DND-41 (cell line): ENCODE results near the gene CPZ.

Source experiments
- ATAC-seq: fragments of 200-7000 bp; cut with Tn5 transposase; 3 replicates; pipeline ENCODE4 v1.9.1; 2021; ENCODE audit warnings: low read depth; ENCODE audit not compliant: insufficient read depth
- DNase-seq: peaks from one replicate; pipeline ENCODE4 v3.0.0-alpha.2; 2020
- H2AFZ ChIP-seq: 2 replicates; pipeline ENCODE4 v1.6.0; 2012; ENCODE audit warnings: low read depth, low read length
- H3K27ac ChIP-seq: 2 replicates; pipeline ENCODE4 v1.5.1; 2012; ENCODE audit warnings: low read length, inconsistent platforms
- H3K27me3 ChIP-seq: fragments of 200-600 bp; sonication (generic); 2 replicates; pipeline ENCODE4 v1.6.0; 2012; ENCODE audit warnings: low read length, mild to moderate bottlenecking, inconsistent platforms; ENCODE audit not compliant: insufficient read depth, poor library complexity
- H3K36me3 ChIP-seq: 2 replicates; pipeline ENCODE4 v1.5.1; 2012; ENCODE audit warnings: low read length, inconsistent platforms; ENCODE audit not compliant: insufficient read depth
- H3K4me1 ChIP-seq: 2 replicates; pipeline ENCODE4 v1.5.1; 2012; ENCODE audit warnings: mild to moderate bottlenecking, low read length; ENCODE audit not compliant: insufficient read depth
- H3K4me2 ChIP-seq: 2 replicates; pipeline ENCODE4 v1.6.0; 2012; ENCODE audit warnings: mild to moderate bottlenecking, moderate library complexity, low read length, inconsistent platforms; ENCODE audit not compliant: insufficient read depth
- H3K4me3 ChIP-seq, 2 experiments: fragments of 200-600 bp in 1 of 2; shearing (Covaris generic) in 1 of 2; 2 replicates each; pipeline ENCODE4 v1.5.1; 2012 to 2016; ENCODE audit warnings: inconsistent platforms in 2 of 2, low read length in 2 of 2, mild to moderate bottlenecking in 2 of 2, low read depth in 1 of 2, moderate library complexity in 1 of 2
- H3K79me2 ChIP-seq: 2 replicates; pipeline ENCODE4 v1.6.0; 2012; ENCODE audit warnings: low read length, inconsistent platforms; ENCODE audit not compliant: insufficient read depth
- H3K9ac ChIP-seq: 2 replicates; pipeline ENCODE4 v1.6.0; 2012; ENCODE audit warnings: low read depth, mild to moderate bottlenecking, inconsistent platforms, low read length, moderate library complexity
- H3K9me3 ChIP-seq: 2 replicates; pipeline ENCODE4 v1.5.1; 2012; ENCODE audit warnings: low read length, moderate library complexity, mild to moderate bottlenecking, inconsistent platforms; ENCODE audit not compliant: insufficient read depth, severe bottlenecking
- H4K20me1 ChIP-seq: 2 replicates; pipeline ENCODE4 v1.6.0; 2012; ENCODE audit warnings: low read length; ENCODE audit not compliant: insufficient read depth
- EZH2 ChIP-seq: IDR thresholded peaks from 3 replicates; pipeline ENCODE4 v1.6.1; 2012; ENCODE audit warnings: borderline replicate concordance, low read depth, mild to moderate bottlenecking, moderate library complexity, low read length, inconsistent platforms; ENCODE audit not compliant: severe bottlenecking
- TF ChIP-seq, protein P1 (sequence below): IDR thresholded peaks from 2 replicates; pipeline ENCODE4 v1.5.1; 2012; ENCODE audit warnings: borderline replicate concordance, low read length, moderate library complexity, mild to moderate bottlenecking; ENCODE audit not compliant: poor library complexity, severe bottlenecking; ENCODE audit errors: extremely low read depth

CPZ gene

GRCh38 chr4:8600266-8600665 is 7.7 kb downstream of the CPZ start:
- DNase-seq: no peak
- Histone ChIP-seq H3K4me2 (no peak overlapping the region), H3K4me1 (no peaks in the 10 kb centered on the region), H3K9me3 (no peaks in the 10 kb centered on the region), H3K27ac (no peak overlapping the region), H2AFZ (no peak overlapping the region), H3K79me2 (no peaks in the 10 kb centered on the region), H3K9ac (no peak overlapping the region), H3K36me3 (no peaks in the 10 kb centered on the region), H4K20me1 (peaks cover 6% of the 10 kb centered on the region), H3K27me3 (no peaks in the 10 kb centered on the region), H3K4me3 (no peak overlapping the region)
- TF ChIP-seq, protein P1, sequence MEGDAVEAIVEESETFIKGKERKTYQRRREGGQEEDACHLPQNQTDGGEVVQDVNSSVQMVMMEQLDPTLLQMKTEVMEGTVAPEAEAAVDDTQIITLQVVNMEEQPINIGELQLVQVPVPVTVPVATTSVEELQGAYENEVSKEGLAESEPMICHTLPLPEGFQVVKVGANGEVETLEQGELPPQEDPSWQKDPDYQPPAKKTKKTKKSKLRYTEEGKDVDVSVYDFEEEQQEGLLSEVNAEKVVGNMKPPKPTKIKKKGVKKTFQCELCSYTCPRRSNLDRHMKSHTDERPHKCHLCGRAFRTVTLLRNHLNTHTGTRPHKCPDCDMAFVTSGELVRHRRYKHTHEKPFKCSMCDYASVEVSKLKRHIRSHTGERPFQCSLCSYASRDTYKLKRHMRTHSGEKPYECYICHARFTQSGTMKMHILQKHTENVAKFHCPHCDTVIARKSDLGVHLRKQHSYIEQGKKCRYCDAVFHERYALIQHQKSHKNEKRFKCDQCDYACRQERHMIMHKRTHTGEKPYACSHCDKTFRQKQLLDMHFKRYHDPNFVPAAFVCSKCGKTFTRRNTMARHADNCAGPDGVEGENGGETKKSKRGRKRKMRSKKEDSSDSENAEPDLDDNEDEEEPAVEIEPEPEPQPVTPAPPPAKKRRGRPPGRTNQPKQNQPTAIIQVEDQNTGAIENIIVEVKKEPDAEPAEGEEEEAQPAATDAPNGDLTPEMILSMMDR: no peak
- no peak for TF ChIP-seq EZH2
- ATAC-seq: no peak

DNA sequence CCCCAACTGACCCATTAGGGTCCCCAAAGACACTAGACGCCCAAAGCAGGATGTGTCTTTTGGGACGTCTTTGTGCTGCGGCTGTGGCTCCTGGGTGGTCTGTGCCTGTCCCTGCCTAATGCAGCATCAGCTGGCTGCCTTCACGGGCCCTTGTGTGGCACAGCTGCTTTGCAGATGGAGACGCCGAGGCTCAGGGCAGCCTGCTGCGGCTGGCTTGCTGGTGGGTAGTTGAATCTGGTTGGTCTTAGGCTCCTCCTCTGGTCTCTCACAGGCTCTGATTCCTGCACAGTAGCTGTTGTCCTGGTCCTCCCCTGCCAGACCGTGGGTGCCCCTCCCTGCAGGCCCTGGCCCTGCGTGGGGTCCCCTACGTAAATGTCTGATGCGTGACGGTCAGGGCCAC is 8.1 kb downstream of the CPZ start:
- H4K20me1 ChIP-seq: peaks cover 6% of the 10 kb centered on the region
- H3K4me2 ChIP-seq: no peak overlapping the region
- no peaks in the 10 kb centered on the region for H3K36me3 ChIP-seq
- no peak overlapping the region for H3K4me3 ChIP-seq
- H3K9me3 ChIP-seq: no peaks in the 10 kb centered on the region
- no peaks in the 10 kb centered on the region for H3K79me2 ChIP-seq
- H3K27me3 ChIP-seq: no peaks in the 10 kb centered on the region
- H2AFZ ChIP-seq: no peak overlapping the region
- TF ChIP-seq, protein P1: no peak
- no peak for TF ChIP-seq EZH2
- H3K9ac ChIP-seq: no peak overlapping the region
- no peaks in the 10 kb centered on the region for H3K4me1 ChIP-seq
- ATAC-seq (no peak), DNase-seq (no peak)
- no peak overlapping the region for H3K27ac ChIP-seq

DNA sequence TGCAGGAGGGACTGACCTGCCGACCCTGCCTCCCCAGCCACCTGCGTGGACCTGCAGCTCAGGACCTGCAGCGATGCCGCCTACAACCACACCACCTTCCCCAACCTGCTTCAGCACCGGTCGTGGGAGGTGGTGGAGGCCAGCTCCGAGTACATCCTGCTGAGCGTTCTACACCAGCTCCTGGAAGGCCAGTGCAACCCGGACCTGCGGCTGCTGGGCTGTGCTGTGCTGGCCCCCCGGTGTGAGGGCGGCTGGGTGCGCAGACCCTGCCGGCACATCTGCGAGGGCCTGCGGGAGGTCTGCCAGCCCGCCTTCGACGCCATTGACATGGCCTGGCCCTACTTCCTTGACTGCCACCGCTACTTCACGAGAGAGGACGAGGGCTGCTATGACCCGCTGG is 8.5 kb downstream of the CPZ start:
- Histone ChIP-seq H3K9me3 (no peaks in the 10 kb centered on the region), H3K79me2 (no peaks in the 10 kb centered on the region), H2AFZ (no peak overlapping the region), H3K4me1 (no peaks in the 10 kb centered on the region), H3K36me3 (no peaks in the 10 kb centered on the region), H3K4me2 (no peak overlapping the region), H4K20me1 (peaks cover 6% of the 10 kb centered on the region), H3K4me3 (no peak overlapping the region), H3K27ac (no peak overlapping the region), H3K27me3 (no peaks in the 10 kb centered on the region), H3K9ac (no peak overlapping the region)
- DNase-seq (no peak), ATAC-seq (no peak)
- no peak for TF ChIP-seq EZH2
- TF ChIP-seq, protein P1: no peak

- H3K4me2 ChIP-seq: no peak overlapping the region
- H3K4me3 ChIP-seq: no peak overlapping the region
- no peak overlapping the region for H3K27ac ChIP-seq
- ATAC-seq (no peak), DNase-seq (no peak)
- H3K9ac ChIP-seq: no peak overlapping the region
- H3K4me1 ChIP-seq: no peaks in the 10 kb centered on the region
- H4K20me1 ChIP-seq: peaks cover 8% of the 10 kb centered on the region
- H3K27me3 ChIP-seq: no peaks in the 10 kb centered on the region
- TF ChIP-seq, protein P1: no peak
- TF ChIP-seq EZH2: no peak
- no peaks in the 10 kb centered on the region for H3K9me3 ChIP-seq
- H3K79me2 ChIP-seq: no peaks in the 10 kb centered on the region
- no peaks in the 10 kb centered on the region for H3K36me3 ChIP-seq
- H2AFZ ChIP-seq: no peak overlapping the region
Measured at GRCh38 chr4:8601556-8601955, 9.0 kb downstream of the CPZ start.
